H9 (cell line): ENCODE results near the gene PRPF19. TPM values are rescaled to one million over a fixed set of nuclear protein-coding genes. Genes with fewer than 3 reads are reported as not detected.

Experiments used
- DNase-seq: peaks from one replicate; pipeline ENCODE4 v3.0.0-alpha.2; 2017
- H2AFZ ChIP-seq: one replicate; pipeline ENCODE4 v1.6.1; 2013; ENCODE audit warnings: mild to moderate bottlenecking, low read length, control low read depth, moderate library complexity
- H2AK5ac ChIP-seq: 2 replicates; pipeline ENCODE4 v1.6.1; 2013; ENCODE audit warnings: low read length, control low read depth, mixed read lengths; ENCODE audit not compliant: insufficient read length
- H2BK120ac ChIP-seq: one replicate; pipeline ENCODE4 v1.6.1; 2013; ENCODE audit warnings: low read depth, mild to moderate bottlenecking, low read length, control low read depth, inconsistent platforms; ENCODE audit not compliant: poor library complexity, severe bottlenecking
- H2BK12ac ChIP-seq: 2 replicates; pipeline ENCODE4 v1.6.1; 2013; ENCODE audit warnings: low read length, control low read depth, mixed read lengths, low read depth; ENCODE audit not compliant: insufficient read length
- H2BK15ac ChIP-seq: 2 replicates; pipeline ENCODE4 v1.6.1; 2013; ENCODE audit warnings: low read depth, low read length, control low read depth
- H2BK20ac ChIP-seq: one replicate; pipeline ENCODE4 v1.6.1; 2013; ENCODE audit warnings: low read depth, mild to moderate bottlenecking, low read length, control low read depth, inconsistent platforms; ENCODE audit not compliant: poor library complexity, severe bottlenecking
- H2BK5ac ChIP-seq: 2 replicates; pipeline ENCODE4 v1.6.1; 2013; ENCODE audit warnings: low read length, control low read depth, mixed read lengths; ENCODE audit not compliant: insufficient read length
- H3K14ac ChIP-seq: 2 replicates; pipeline ENCODE4 v1.6.1; 2013; ENCODE audit warnings: low read length, control low read depth; ENCODE audit not compliant: insufficient read depth
- H3K18ac ChIP-seq: 2 replicates; pipeline ENCODE4 v1.6.1; 2013; ENCODE audit warnings: low read depth, mild to moderate bottlenecking, mixed read lengths, low read length, control low read depth; ENCODE audit not compliant: insufficient read length
- H3K23ac ChIP-seq: 2 replicates; pipeline ENCODE4 v1.6.1; 2013; ENCODE audit warnings: low read length, control low read depth, mixed read lengths, low read depth; ENCODE audit not compliant: insufficient read length
- H3K23me2 ChIP-seq: 2 replicates; pipeline ENCODE4 v1.6.1; 2013; ENCODE audit warnings: low read depth, mild to moderate bottlenecking, mixed read lengths, low read length, control low read depth; ENCODE audit not compliant: insufficient read length, poor library complexity, severe bottlenecking
- H3K27ac ChIP-seq: 2 replicates; pipeline ENCODE4 v1.5.1; 2013; ENCODE audit warnings: low read length, control low read depth, mixed read lengths, low read depth; ENCODE audit not compliant: insufficient read length
- H3K27me3 ChIP-seq: 2 replicates; pipeline ENCODE4 v1.6.1; 2013; ENCODE audit warnings: low read length, control low read depth, inconsistent platforms; ENCODE audit not compliant: insufficient read depth
- H3K4ac ChIP-seq: 2 replicates; pipeline ENCODE4 v1.6.1; 2013; ENCODE audit warnings: low read depth, mild to moderate bottlenecking, control low read depth, inconsistent platforms, low read length, moderate library complexity
- H3K4me1 ChIP-seq: 2 replicates; pipeline ENCODE4 v1.6.1; 2013; ENCODE audit warnings: low read length, control low read depth, inconsistent platforms; ENCODE audit not compliant: insufficient read depth
- H3K4me2 ChIP-seq: 2 replicates; pipeline ENCODE4 v1.6.1; 2013; ENCODE audit warnings: low read length, control low read depth, mixed read lengths; ENCODE audit not compliant: insufficient read length, insufficient read depth
- H3K56ac ChIP-seq: 2 replicates; pipeline ENCODE4 v1.6.1; 2013; ENCODE audit warnings: low read depth, mild to moderate bottlenecking, mixed read lengths, low read length, control low read depth; ENCODE audit not compliant: insufficient read length
- H3K79me1 ChIP-seq: 2 replicates; pipeline ENCODE4 v1.6.1; 2013; ENCODE audit warnings: low read depth, mild to moderate bottlenecking, moderate library complexity, low read length, control low read depth, inconsistent platforms; ENCODE audit not compliant: insufficient read depth, poor library complexity, severe bottlenecking
- H3K79me2 ChIP-seq: 2 replicates; pipeline ENCODE4 v1.6.1; 2013; ENCODE audit warnings: low read length, control low read depth, inconsistent platforms; ENCODE audit not compliant: insufficient read depth
- H3K9ac ChIP-seq: 2 replicates; pipeline ENCODE4 v1.6.1; 2013; ENCODE audit warnings: low read length, control low read depth, mixed read lengths; ENCODE audit not compliant: insufficient read length; ENCODE audit errors: extremely low read depth
- H3K9me3 ChIP-seq: one replicate; pipeline ENCODE4 v1.6.1; 2013; ENCODE audit warnings: low read depth, low read length, inconsistent platforms; ENCODE audit not compliant: control insufficient read depth
- H3T11ph ChIP-seq: one replicate; pipeline ENCODE4 v1.6.1; 2013; ENCODE audit warnings: mild to moderate bottlenecking, low read length, control low read depth, inconsistent platforms
- H4K20me1 ChIP-seq: one replicate; pipeline ENCODE4 v1.6.1; 2013; ENCODE audit not compliant: control insufficient read depth, insufficient read length, insufficient read depth
- H4K5ac ChIP-seq: 2 replicates; pipeline ENCODE4 v1.6.1; 2013; ENCODE audit warnings: low read depth, mild to moderate bottlenecking, mixed read lengths, low read length, control low read depth; ENCODE audit not compliant: insufficient read length
- H4K8ac ChIP-seq: replicated peaks from 2 replicates; pipeline ENCODE4 v1.6.1; 2013; ENCODE audit warnings: low read length, control low read depth, mixed read lengths, low read depth; ENCODE audit not compliant: insufficient read length
- H4K91ac ChIP-seq: 2 replicates; pipeline ENCODE4 v1.6.1; 2013; ENCODE audit warnings: low read depth, mild to moderate bottlenecking, moderate library complexity, mixed read lengths, low read length, control low read depth; ENCODE audit not compliant: insufficient read length
- H3K27ac Mint-ChIP-seq, 3 experiments: 2 replicates in 2 of 3; 3 replicates in 1 of 3; pipeline ENCODE4 v1.8.0; 2020 to 2021; ENCODE audit warnings: mixed read lengths in 3 of 3, mild to moderate bottlenecking in 1 of 3, moderate library complexity in 1 of 3
- H3K27me3 Mint-ChIP-seq: 2 replicates; pipeline ENCODE4 v1.8.0; 2021; ENCODE audit warnings: low read depth, mild to moderate bottlenecking, moderate library complexity, mixed read lengths
- H3K36me3 Mint-ChIP-seq, 3 experiments: 2 replicates in 2 of 3; 3 replicates in 1 of 3; pipeline ENCODE4 v1.8.0; 2020 to 2021; ENCODE audit warnings: low read depth in 3 of 3, mixed read lengths in 3 of 3; ENCODE audit not compliant: insufficient read depth in 1 of 3
- H3K4me1 Mint-ChIP-seq, 2 experiments: 2 replicates each; pipeline ENCODE4 v1.8.0; 2020; ENCODE audit warnings: mixed read lengths in 2 of 2
- H3K4me3 Mint-ChIP-seq, 2 experiments: 2 replicates in 1 of 2; 3 replicates in 1 of 2; pipeline ENCODE4 v1.8.0; 2020 to 2021; ENCODE audit warnings: mild to moderate bottlenecking in 2 of 2, mixed read lengths in 2 of 2, moderate library complexity in 1 of 2
- H3K9me3 Mint-ChIP-seq, 2 experiments: 2 replicates in 1 of 2; 3 replicates in 1 of 2; pipeline ENCODE4 v1.8.0; 2020; ENCODE audit warnings: mild to moderate bottlenecking in 2 of 2, mixed read lengths in 2 of 2, moderate library complexity in 1 of 2
- CTCF ChIP-seq: fragments of 200-600 bp; sonication (generic); conservative IDR thresholded peaks from 3 replicates; pipeline ENCODE4 v1.8.0; 2021; ENCODE audit warnings: antibody characterized with exemption, mild to moderate bottlenecking
- WGBS: extraction: QIAGEN DNeasy Blood & Tissue Kit; methylation state at CpG from one replicate; pipeline ENCODE4 v1.1.7; 2013; ENCODE audit warnings: missing lambda C conversion rate, low lambda C conversion rate, mixed read lengths; ENCODE audit not compliant: insufficient read length; ENCODE audit errors: extremely low coverage; 5-methylcytosine and 5-hydroxymethylcytosine counted together
- total RNA-seq: library from RNA; stranded (reverse); gene quantifications from 2 replicates; pipeline ENCODE4 v1.2.1, GENCODE V29; 2021

Gene PRPF19
- total RNA-seq, 1 experiment from 2014 or later = 130 TPM

- Histone ChIP-seq H3K4me1 (peaks cover 1% of the 10 kb centered on the region; the same call in 1 of the 2 replicates), H3K23me2 (no peaks in the 10 kb centered on the region), H4K8ac (no peak overlapping the region), H3K79me1 (peaks cover 5% of the 10 kb centered on the region), H3K27ac (no peak overlapping the region), H3K27me3 (no peaks in the 10 kb centered on the region), H3K4ac (no peak overlapping the region), H2AFZ (no peak overlapping the region), H3K14ac (no peak overlapping the region), H3T11ph (no peak overlapping the region), H4K5ac (no peak overlapping the region), H3K9me3 (no peaks in the 10 kb centered on the region), H3K4me2 (no peak overlapping the region), H3K18ac (no peak overlapping the region), H2BK5ac (no peak overlapping the region), H2BK15ac (no peak overlapping the region), H2BK20ac (no peak overlapping the region), H3K56ac (no peak overlapping the region), H2BK120ac (no peak overlapping the region), H3K9ac (no peak overlapping the region), H2AK5ac (no peak overlapping the region), H3K79me2 (peaks cover 12% of the 10 kb centered on the region; the same call in 1 of the 2 replicates), H4K20me1 (peaks cover 2% of the 10 kb centered on the region), H4K91ac (no peak overlapping the region), H3K23ac (no peak overlapping the region), H2BK12ac (no peak overlapping the region)
- no peaks in the 10 kb centered on the region for H3K27me3 Mint-ChIP-seq
- no peak for TF ChIP-seq CTCF
- H3K9me3 Mint-ChIP-seq = no peaks in the 10 kb centered on the region
- peaks cover under 1 to 9% of the 10 kb centered on the region in 2 experiments for H3K4me1 Mint-ChIP-seq
- H3K4me3 Mint-ChIP-seq = no peak overlapping the region
- H3K27ac Mint-ChIP-seq = 0 out of 7 replicates have a peak overlapping the region, but pooled peaks of 1 of the 3 experiments have one; percentile 62
- peaks cover 47 to 85% (median 73%) of the 10 kb centered on the region in 3 experiments; a peak in 6 of 7 replicates for H3K36me3 Mint-ChIP-seq
- DNase-seq = no peak
- no CpG with 5 or more reads among the region's 4 CpGs for WGBS
Measured at GRCh38 chr11:60899977-60900376, 6.4 kb downstream of the PRPF19 start.
